Jurkat, Clone E6-1 (cell line): ENCODE measurements around the gene RAPGEF4.
"Not testable (repeated sequence)": the region's sequence is repeated elsewhere in the genome, so short reads cannot be mapped to it uniquely, and the experiment has no call there.

Experiments
- DNase-seq: peaks from one replicate; pipeline ENCODE4 v3.0.0-alpha.2; 2011; ENCODE audit warnings: low read depth, low spot score
- H3K4me3 ChIP-seq: 2 replicates; pipeline ENCODE4 v1.5.1; 2011; ENCODE audit warnings: mild to moderate bottlenecking, low read length, control low read depth, moderate library complexity

The RAPGEF4 gene

GRCh38 chr2:173090973-173091660 is 355.5 kb downstream of the RAPGEF4 start:
- DNase-seq: no peak
- no peak overlapping the region for H3K4me3 ChIP-seq

GRCh38 chr2:173091910-173092309 is 356.3 kb downstream of the RAPGEF4 start:
- no peak overlapping the region for H3K4me3 ChIP-seq
- no peak for DNase-seq

- H3K4me3 ChIP-seq: no peak overlapping the region
- no peak for DNase-seq
These were observed 357.3 kb downstream of the RAPGEF4 start for GRCh38 chr2:173092844-173093402.

- DNase-seq, H3K4me3 ChIP-seq: not testable (repeated sequence)
These were observed 358.0 kb downstream of the RAPGEF4 start for GRCh38 chr2:173093617-173094016.

- H3K4me3 ChIP-seq: no peak overlapping the region
- no peak for DNase-seq
These were observed 359.1 kb downstream of the RAPGEF4 start for GRCh38 chr2:173094731-173095130.

- DNase-seq: no peak
- no peak overlapping the region for H3K4me3 ChIP-seq
These were observed 359.7 kb downstream of the RAPGEF4 start for GRCh38 chr2:173095356-173095755.

GRCh38 chr2:173099271-173099670 is 363.6 kb downstream of the RAPGEF4 start:
- H3K4me3 ChIP-seq: no peak overlapping the region

GRCh38 chr2:173099804-173100203 is 364.2 kb downstream of the RAPGEF4 start:
- no peak for DNase-seq
- H3K4me3 ChIP-seq: no peak overlapping the region

More at GRCh38 chr2:173099271-173099670, 363.6 kb downstream of the RAPGEF4 start:
- no peak for DNase-seq

GRCh38 chr2:173101687-173102086 is 366.0 kb downstream of the RAPGEF4 start:
- no peak for DNase-seq
- H3K4me3 ChIP-seq: no peak overlapping the region
